DND-41 (cell line): ENCODE data around the gene TPD52L1.

Experiments used
- CTCF ChIP-seq: IDR thresholded peaks from 2 replicates; pipeline ENCODE4 v1.5.1; 2012; ENCODE audit warnings: borderline replicate concordance, low read length, moderate library complexity, mild to moderate bottlenecking; ENCODE audit not compliant: poor library complexity, severe bottlenecking; ENCODE audit errors: extremely low read depth
- EZH2 ChIP-seq: IDR thresholded peaks from 3 replicates; pipeline ENCODE4 v1.6.1; 2012; ENCODE audit warnings: borderline replicate concordance, low read depth, mild to moderate bottlenecking, moderate library complexity, low read length, inconsistent platforms; ENCODE audit not compliant: severe bottlenecking

DNA sequence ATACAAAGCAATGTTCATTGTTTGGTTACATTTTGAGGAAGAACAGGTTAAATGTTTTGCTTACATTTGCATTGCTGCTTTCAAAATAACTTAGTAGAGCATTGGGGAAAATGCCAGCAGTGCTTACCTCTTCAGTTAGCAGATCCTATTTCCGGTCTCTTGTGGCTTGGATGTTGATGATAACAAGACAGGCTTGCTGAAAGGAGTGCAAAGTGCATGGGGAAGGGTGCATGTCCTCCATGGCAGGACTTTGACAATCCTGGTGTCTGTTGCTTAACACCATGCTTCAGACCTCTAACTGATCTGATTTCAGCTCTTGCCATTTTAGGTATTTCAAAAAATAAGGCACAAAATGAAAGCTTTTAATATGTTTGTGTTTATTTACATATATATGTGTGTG lies 21.1 kb downstream of the TPD52L1 start:
- TF ChIP-seq CTCF (no peak), EZH2 (no peak)
